SK-N-DZ (cell line): ENCODE measurements around the gene TK2.
"Not testable (repeated sequence)": the region's sequence is repeated elsewhere in the genome, so short reads cannot be mapped to it uniquely, and the experiment has no call there.

Experiments
- DNase-seq: peaks from one replicate; pipeline ENCODE4 v3.0.0-alpha.2; 2015; ENCODE audit warnings: low spot score

Gene TK2

GRCh38 chr16:66574081-66574480, 24.2 kb upstream of the TK2 start:
- no peak for DNase-seq

DNA sequence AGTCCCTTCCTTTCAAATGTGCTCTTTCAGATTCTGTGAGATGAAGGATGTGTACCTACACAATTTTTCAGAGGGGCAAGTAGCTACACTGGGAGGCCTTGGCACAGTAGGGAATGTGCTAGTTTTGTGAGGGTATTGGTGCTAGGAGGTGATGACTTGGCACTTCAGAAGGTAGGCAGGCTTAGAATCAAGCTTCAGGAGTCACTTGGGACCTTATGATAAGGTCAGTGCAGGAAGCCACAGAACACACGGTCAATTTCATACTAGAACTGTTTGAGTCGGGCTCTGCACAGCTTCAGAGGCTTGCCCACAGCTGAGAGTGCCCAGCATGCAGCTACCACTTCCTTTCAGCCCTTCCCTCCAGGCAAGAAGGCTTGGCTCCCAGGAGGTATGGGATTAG, 22.4 kb upstream of the TK2 start:
- no peak for DNase-seq

DNA sequence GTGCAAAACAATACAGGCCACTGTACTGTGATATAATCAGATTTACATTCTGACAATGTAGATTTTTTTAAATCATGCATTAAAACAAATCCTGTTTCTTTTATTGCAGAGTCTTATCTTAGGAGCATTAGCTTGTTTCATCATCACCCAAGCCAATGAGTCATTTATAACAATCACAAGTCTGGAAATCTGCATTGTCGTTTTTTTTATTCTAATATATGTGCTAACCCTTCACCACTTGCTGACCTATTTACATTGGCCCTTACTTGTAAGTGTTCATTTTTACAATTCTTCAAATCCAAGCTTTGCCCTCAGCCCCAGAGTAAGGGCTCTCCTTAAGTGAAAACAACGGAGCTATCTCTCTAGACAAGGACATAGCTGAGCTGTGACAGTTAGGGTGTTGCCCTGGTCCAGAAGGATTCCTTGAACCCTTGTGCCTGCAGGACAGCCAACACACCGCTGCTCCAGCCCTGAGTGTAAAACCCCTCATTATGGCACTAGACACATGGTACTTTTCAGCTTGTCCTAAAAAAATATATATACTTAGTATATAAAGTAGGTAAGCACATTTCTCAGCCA, 20.0 kb upstream of the TK2 start:
- DNase-seq, result no peak

GRCh38 chr16:66569131-66569530, 19.2 kb upstream of the TK2 start:
- no peak for DNase-seq

- DNase-seq, result no peak
These were observed 18.4 kb upstream of the TK2 start for GRCh38 chr16:66568355-66568754.

DNA sequence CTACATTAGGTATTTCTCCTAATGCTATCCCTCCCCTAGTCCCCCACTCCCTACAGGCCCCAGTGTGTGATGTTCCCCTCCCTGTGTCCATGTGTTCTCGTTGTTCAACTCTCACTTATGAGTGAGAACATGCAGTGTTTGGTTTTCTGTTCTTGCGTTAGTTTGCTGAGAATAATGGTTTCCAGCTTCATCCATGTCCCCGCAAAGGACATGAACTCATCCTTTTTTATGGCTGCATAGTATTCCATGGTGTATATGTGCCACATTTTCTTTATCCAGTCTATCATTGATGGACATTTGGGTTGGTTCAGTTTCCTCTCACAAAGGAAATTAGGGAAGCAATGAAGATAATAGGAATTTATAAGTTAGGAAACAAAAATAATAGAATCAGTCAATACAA, 17.3 kb upstream of the TK2 start:
- not testable (repeated sequence) for DNase-seq

- no peak for DNase-seq
These were observed 16.4 kb upstream of the TK2 start, which contains the start of gene CMTM1 for GRCh38 chr16:66566051-66566901. TSS of gene CMTM1 (plus strand) at chr16:66566439. CDS start at chr16:66566514, 75 bp downstream.

DNA sequence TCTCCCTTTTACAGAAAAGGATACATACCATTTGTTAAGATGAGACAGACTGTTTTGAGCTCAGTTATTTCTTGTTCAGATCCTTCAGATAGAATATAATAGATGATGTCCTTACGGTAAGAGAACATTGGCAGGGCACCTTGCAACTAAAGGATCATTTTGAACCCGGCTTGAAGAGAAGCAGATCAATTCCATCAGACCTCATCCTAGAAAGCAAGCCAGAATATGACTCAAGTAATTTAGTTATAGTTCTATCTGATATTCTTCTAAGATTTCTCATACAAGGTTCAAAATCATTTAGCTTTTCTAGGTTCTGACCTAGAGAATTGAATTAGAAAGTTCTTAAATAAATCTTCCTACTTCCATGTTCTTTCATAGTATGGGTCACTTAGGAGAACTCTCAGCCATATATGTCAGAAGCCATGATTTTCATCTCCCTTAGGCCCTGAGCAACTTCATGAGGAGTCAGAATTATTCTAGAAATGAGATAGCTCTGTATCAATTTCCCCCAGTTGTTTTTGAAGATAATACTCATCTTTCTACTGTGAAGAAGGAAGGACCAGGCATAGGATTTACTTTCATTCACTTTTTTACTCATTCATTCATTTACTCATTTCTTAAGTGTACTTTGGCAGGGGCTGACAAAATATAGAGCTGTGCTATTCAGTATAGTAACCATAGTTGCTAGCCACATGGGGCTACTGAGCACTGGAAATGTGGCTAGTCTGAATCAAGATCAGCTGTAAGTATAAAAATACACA, 13.8 kb upstream of the TK2 start:
- no peak for DNase-seq

GRCh38 chr16:66562986-66563385, 13.1 kb upstream of the TK2 start:
- no peak for DNase-seq

GRCh38 chr16:66562409-66562808, 12.5 kb upstream of the TK2 start:
- no peak for DNase-seq

DNA sequence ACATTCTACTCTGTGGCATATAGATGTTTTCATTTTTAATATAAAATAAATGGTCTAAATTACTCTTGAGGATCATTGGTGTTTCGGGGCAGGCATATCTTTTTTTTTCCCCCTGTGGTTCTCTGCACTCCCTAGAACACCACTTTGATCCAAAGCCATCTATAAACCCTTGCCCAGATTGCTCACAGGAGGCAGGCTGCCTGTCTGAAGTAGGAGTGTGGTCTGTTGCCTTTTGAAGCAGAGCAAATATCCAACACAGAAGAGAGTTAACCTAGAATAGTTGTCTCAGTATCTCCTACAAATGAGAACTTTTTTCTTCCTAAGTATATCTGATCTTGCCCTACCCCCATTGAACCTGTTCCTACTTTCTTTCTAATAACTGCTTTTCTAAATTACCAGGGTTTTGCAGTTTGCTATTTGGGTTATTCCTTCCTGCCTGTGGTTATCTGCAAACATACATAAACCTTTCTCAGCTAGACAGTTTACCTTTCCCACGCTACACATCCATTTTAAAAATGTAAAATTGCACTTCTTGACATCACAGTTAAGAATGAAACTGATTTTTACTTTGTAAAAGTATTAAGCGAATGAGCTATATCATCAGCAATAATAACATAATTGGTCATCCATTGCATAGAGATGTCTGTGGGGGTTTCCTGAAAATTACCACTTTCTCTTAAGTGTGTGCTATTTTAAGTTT, 11.6 kb upstream of the TK2 start:
- no peak for DNase-seq

DNA sequence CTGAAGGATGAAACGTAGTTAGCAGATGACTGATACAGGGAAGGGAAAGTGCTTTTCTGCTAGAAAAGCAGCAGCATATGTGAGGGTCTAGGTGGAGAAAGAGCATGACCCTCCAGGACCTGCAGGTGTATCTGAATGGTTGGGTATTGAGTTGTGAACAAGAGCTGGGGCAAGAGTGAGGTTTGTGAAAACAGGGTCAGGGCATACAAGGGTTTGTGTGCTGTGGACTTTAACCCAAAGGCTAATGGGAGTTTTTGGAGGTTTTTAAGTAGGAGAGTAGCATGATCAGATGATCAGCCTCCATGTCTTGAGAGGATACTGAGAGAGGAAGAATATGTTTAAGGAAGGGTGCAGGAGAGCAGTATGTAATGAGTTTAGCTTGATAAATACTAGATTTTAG, 10.2 kb upstream of the TK2 start:
- DNase-seq, result no peak

- no peak for DNase-seq
These were observed 4.6 kb upstream of the TK2 start for GRCh38 chr16:66554495-66554894.

- DNase-seq, result no peak
These were observed 4.1 kb upstream of the TK2 start for GRCh38 chr16:66554021-66554420.

- DNase-seq, result no peak
These were observed 3.3 kb upstream of the TK2 start for GRCh38 chr16:66553223-66553622.

DNA sequence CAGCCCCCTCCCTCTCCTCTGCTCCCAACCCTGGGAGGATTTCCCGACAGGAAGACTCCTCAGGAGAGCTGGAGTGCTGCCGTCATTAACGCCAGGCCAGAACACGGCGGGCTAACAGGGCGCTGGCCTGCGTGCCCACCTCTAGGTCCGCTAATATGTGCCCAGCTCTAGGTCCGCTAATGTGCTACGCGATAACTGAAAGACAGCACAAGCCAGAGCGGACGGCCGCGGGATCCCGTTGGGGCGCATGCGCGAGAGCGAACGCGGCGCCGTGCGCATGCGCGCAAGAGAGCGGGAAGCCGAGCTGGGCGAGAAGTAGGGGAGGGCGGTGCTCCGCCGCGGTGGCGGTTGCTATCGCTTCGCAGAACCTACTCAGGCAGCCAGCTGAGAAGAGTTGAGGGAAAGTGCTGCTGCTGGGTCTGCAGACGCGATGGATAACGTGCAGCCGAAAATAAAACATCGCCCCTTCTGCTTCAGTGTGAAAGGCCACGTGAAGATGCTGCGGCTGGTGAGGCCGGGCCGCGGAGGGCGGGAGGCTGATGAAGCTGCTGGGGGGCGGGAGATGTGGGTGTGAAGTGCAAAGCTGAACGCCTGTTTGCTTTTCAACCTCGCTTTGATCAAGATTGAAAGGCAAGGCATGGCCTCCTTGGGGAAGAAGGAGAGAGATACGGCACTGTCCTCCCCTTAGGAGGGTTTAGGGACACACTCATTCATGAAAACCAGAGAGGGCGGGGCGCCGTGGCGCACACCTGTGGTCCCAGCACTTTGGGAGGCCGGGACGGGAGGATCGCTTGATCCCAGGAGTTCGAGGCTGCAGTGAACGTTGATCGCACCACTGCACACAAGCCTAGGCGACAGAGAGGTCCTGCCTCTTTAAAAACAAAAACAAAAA, 2.6 kb upstream of the TK2 start, which contains the start of gene CKLF:
Gene CKLF, plus strand, starts transcription at position 291 of the 892 bp plus-strand sequence. Its CDS starts 140 bp downstream, at position 431.
- peak; percentile 86 for DNase-seq

DNA sequence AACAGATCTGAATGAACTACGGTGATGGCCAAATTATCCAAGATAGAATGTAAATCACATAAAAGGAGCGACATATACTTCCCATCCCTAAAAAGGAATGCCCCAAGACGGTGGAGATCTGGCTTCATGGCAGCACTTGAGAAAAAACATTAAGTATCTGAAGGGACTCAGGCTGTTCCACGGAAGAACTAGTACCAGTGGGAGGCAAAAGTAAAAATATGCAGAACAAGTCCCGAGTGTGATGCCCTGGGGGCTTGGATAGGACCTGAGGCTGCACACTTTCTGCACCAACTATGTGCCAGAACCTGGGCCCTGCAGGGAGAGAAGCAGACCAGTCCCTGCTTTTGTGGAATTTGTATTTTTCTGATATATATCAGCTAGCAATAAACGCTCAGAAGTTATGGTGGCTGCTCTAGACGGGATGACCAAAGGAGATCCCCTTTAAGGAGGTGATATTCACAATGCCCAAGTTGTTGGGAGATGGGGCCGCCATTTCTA, 1.9 kb upstream of the TK2 start:
- no peak for DNase-seq

- DNase-seq, result peak; percentile 52
These were observed 1.4 kb upstream of the TK2 start for GRCh38 chr16:66551348-66551759.

- no peak for DNase-seq
These were observed 1.1 kb downstream of the TK2 start for GRCh38 chr16:66548868-66549267.

DNA sequence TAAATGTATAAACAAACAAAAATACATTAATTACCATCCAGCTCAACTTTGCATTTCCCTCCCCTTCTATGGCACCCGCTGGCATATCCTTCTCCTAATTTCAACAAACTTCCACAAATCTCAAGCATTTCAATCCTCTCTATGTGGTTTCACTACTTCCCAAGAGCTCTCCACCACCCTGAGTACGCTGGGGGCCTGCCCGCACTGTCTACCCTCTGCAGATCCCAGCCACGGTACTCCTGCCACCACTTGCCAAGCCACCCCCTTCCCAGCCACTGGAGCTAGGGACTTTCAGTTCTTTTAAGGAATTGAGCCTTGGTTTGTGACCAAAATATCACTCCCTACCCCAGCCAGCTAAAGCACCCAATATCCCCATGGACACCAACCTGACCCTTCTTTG, 1.9 kb downstream of the TK2 start:
- no peak for DNase-seq
